ENCODE results near the gene LRRN1.

GRCh38 chr3:3765661-3766060 is 33.6 kb upstream of the LRRN1 start:
- TF ChIP-seq, protein P1, sequence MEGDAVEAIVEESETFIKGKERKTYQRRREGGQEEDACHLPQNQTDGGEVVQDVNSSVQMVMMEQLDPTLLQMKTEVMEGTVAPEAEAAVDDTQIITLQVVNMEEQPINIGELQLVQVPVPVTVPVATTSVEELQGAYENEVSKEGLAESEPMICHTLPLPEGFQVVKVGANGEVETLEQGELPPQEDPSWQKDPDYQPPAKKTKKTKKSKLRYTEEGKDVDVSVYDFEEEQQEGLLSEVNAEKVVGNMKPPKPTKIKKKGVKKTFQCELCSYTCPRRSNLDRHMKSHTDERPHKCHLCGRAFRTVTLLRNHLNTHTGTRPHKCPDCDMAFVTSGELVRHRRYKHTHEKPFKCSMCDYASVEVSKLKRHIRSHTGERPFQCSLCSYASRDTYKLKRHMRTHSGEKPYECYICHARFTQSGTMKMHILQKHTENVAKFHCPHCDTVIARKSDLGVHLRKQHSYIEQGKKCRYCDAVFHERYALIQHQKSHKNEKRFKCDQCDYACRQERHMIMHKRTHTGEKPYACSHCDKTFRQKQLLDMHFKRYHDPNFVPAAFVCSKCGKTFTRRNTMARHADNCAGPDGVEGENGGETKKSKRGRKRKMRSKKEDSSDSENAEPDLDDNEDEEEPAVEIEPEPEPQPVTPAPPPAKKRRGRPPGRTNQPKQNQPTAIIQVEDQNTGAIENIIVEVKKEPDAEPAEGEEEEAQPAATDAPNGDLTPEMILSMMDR (IDR thresholded peaks at IDR 0.05) = no peak
- TF ChIP-seq POLR2A (IDR thresholded peaks at IDR 0.05) = no peak
